Stimulated activated naive CD4-positive, alpha-beta T cell (primary cell): ENCODE measurements around the gene SPATA20.

Source experiments
- DNase-seq, 6 experiments: peaks; one replicate each; lab custom pipeline; 2025; lab: John Stamatoyannopoulos, UW

SPATA20 gene

GRCh38 chr17:50547035-50547735 is at the start of gene SPATA20:
SPATA20 (plus strand) TSS chr17:50547174; CDS start chr17:50547209, 35 bp downstream.
- peak; percentile 67 to 85 (median 78) for DNase-seq

DNA sequence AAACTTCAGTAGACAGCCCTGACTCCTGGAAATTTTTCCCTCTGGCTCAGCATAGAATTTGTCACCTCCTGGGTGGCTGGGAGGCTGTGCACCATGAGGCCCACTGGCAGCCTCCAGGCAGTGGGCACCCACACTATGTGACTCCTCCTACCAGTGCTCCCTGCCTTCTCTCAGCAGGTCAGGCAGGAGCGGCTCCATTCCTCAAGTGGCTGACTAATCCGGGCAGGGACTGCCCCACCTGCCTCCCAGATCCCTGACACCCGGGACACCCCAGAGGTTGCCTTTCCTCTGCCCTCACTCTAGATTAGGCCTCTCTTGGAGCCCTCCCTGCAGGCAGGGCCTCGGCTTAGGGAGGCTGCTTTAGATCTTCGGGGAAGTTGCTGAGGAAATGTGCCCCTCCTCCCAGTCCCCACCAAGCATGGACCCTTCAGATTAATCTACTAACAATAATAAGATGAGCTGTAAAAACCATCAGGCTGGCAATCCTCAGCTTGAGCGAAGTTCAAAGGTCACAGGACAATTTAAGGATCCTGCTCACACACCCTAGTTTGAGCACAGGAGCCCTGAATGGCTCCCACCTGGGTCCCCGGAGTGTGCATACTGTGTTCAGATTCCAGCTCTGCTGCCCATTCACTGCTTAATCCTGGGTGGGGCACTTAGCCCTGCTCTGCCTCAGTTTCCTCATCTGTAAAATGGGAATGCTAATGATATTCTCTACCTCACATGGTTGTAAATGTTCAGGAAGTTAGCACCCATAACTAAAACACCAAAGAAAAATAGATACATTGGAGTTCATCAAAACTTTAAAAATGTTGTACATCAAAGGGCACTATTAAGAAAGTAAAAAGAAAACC is 48.7 kb upstream of the SPATA20 start:
- no peak for DNase-seq

DNA sequence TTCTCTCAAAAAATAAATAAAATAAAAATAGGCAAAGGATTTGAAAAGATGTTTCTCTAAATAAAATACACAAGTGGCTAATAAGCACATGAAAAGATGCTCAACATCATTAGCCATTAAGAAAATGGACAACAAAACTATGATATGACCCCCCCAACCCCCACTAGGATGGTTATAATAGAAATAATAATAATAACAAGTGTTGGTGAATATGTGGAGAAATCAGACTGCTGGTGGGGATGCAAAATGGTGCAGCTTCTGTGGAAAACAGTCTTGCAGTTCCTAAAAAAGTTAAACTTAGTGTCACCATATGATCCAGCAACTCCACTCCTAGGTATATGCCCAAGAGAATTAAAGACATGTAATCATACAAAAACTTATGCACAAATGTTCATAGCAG is 47.7 kb upstream of the SPATA20 start:
- no peak for DNase-seq

GRCh38 chr17:50499721-50500120 is 47.3 kb upstream of the SPATA20 start:
- DNase-seq = no peak

DNA sequence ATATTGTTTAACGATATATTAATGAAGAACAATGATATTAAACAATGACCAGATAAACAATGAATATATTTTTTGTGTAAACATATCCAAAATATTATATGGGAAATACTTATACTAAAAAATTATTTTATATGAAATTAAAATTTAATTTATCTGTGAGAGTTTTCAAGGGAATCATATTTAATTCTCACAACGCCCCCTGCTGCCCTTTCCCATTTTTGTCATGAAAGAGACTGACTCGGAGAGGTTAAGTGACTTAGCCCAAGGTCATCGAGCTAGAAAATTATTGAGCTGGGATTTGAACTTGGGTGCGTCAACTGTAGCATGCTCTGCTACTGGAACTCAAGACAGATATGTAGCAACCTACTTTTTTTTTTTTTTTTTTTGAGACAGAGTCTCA is 45.9 kb upstream of the SPATA20 start:
- DNase-seq = no peak

GRCh38 chr17:50502301-50502990 is 44.5 kb upstream of the SPATA20 start:
- no peak for DNase-seq

- no peak for DNase-seq
Observed at GRCh38 chr17:50505591-50506130, 41.3 kb upstream of the SPATA20 start.

- DNase-seq = no peak
Observed at GRCh38 chr17:50506298-50506697, 40.7 kb upstream of the SPATA20 start.

- peak; percentile 51 to 79 (median 70) for DNase-seq
Observed at GRCh38 chr17:50507871-50508572, 39.0 kb upstream of the SPATA20 start, which contains the start of gene MYCBPAP. MYCBPAP (plus strand) TSS chr17:50508439; CDS start chr17:50508675, 236 bp downstream.

GRCh38 chr17:50508573-50509460 is 38.2 kb upstream of the SPATA20 start:
- no peak for DNase-seq

- peak in 1 of 6 experiments; percentile 5 for DNase-seq
Observed at GRCh38 chr17:50511058-50511457, 35.9 kb upstream of the SPATA20 start.

DNA sequence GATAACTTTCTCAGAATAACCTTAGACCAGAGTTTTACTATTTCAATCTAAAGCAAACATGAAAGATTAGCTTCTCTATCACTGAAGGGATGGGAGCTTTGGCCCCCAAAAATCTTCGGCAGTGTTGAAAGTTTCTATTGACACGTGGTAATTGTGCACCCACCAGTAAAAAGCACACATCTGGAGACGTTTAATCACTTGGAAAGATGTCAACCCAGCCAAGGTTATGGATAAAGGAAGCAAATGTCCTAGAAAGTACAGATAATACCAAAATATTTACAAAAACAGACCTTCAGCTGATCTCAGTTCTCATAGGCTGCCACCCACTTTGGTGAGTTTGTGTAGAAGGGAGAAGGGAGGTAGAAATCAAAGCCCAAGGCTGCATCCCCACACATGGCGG is 33.5 kb upstream of the SPATA20 start:
- no peak for DNase-seq

DNA sequence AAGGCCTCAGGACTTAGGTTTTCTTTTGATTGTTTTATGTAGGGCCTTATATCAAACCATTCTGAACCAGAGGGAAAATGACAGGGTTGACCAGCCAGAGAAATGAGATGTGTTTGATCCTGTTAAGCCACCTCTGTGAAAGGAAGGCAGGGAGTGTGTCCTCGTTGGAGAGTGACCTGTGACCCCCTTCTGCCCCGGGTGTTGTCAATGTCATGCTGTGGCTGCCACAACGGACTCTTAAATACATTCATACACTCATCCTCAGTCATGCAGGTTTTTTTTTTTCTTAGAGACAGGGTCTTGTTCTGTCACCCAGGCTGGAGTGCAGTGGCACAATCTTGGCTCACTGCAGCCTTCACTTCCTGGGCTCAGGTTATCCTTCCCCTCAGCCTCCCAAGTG is 32.6 kb upstream of the SPATA20 start:
- no peak for DNase-seq

DNA sequence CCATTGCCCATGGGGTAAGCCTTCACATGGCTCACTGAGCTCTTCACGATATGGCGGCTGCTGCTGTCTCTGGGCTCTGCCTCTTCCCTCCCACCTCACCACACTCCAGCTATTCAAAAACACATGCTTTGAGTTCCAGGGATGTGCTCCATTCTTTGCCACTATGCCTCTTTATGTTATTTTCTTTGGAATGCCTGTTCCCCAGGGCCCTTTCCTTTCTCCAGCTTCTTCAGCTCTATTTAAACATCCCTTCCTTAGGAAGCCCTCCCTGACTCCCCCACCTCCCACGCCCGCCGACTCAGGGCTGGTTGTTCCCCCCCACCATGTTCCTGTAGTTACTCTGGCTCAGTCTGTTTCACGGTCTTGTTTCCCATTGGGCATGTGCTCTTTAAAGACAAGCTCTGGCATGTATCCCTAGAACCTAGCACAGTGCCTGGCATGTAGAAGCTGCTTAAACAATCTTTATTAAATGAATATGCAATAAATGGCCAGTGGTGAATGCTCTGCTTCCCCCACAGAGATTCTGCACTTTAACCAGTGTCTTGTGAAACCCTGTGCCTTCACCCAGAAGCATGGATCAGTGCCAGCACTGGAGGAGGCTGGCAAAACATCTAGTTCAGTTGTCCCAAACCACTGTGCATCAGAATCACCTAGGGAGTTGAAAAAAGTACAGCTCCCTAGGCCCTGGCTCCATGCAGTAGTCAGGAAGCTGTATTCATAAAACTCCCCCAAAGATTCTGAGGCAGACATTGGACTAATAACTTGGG is 31.9 kb upstream of the SPATA20 start:
- DNase-seq = no peak

DNA sequence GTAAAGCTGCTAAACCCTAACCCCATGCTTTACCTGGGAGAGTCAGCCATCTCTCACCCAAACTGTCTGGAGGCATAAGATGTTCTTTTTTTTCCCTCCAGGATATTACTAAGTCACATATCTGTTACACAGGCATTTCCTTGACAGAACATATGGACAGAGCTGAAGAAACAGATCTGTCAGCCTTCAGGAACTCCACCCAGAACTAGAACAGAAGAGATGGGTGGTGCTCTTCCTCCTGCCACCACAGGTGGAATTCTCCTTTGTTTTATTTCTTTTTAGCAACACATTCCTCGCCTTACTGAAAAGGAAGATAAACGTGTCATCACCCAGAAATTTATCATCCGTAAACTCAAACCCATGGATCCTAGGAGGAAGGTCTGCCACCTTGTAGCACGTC is 30.0 kb upstream of the SPATA20 start:
- no peak for DNase-seq

GRCh38 chr17:50517504-50518383 is 29.2 kb upstream of the SPATA20 start:
- DNase-seq = no peak

DNA sequence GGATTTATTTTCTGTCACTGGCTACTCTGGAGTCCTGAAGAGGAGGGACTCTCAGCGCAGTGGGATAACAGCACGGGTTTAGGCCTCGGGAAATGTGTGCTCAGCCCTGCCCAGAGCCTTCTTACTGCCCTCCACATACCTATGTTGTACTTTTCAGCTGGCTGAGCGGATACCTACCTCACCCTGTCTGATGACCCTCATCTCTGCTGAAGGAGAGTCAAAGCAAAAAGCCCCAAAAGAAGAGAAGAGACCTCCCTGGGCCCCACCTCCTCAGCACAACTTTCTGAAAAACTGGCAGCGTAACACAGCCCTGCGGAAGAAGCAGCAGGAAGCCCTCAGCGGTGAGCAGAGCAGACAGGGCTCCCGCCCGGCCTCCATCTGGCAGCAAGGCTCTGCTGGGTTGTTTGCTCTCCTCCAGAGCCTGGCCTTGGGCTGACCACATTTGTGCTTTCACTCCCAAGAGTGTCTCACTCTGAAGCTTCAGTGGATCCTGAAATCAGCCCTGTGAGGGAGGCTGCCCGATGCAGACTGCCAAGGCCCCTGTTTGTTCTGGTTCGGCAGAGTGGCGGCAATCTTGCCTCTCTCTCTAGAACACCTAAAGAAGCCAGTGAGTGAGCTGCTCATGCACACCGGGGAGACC is 28.5 kb upstream of the SPATA20 start:
- DNase-seq = no peak

- DNase-seq = no peak
Observed at GRCh38 chr17:50519141-50519834, 27.7 kb upstream of the SPATA20 start.
